Ovary (tissue), 10 donors: ENCODE measurements around the gene PRKAG3. TPM values are rescaled to one million over a fixed set of nuclear protein-coding genes. Genes with fewer than 3 reads are reported as not detected.

ENCODE experiments used
- DNase-seq, 5 donors: peaks; one replicate each; pipeline ENCODE4 v3.0.0-alpha.2; 2019 to 2020
- H3K27ac ChIP-seq, 2 donors: fragments of 200-600 bp; one replicate each; pipeline versions ENCODE4 v1.5.1 to v1.8.0; 2019 to 2022
- H3K27me3 ChIP-seq: fragments of 200-600 bp; one replicate; pipeline ENCODE4 v1.8.0; 2022
- H3K36me3 ChIP-seq: fragments of 200-600 bp; sonication (generic); one replicate; pipeline ENCODE4 v1.5.1; 2019
- H3K4me1 ChIP-seq: one replicate; pipeline ENCODE4 v1.8.1; 2013; ENCODE audit warnings: mild to moderate bottlenecking, moderate library complexity; ENCODE audit not compliant: insufficient read depth
- H3K4me3 ChIP-seq: fragments of 200-600 bp; sonication (generic); one replicate; pipeline ENCODE4 v1.5.1; 2017
- H3K9me3 ChIP-seq, 2 donors: fragments of 200-600 bp in 1 of 2; sonication (generic) in 1 of 2; one replicate each; pipeline versions ENCODE4 v1.5.1 to v1.8.1; 2013 to 2019; ENCODE audit warnings: mild to moderate bottlenecking in 1 of 2, moderate library complexity in 1 of 2
- EP300 ChIP-seq: sonication (generic); formaldehyde crosslinking; IDR thresholded peaks from one replicate; pipeline ENCODE4 v1.6.1; 2017; ENCODE audit warnings: antibody characterized with exemption
- POLR2A ChIP-seq: fragments of 450-650 bp; IDR thresholded peaks from one replicate; pipeline ENCODE4 v1.6.1; 2017; ENCODE audit warnings: antibody characterized with exemption, mild to moderate bottlenecking, moderate library complexity
- WGBS, 3 donors: extraction: QIAGEN DNeasy Blood & Tissue Kit in 1 of 3; methylation state at CpG; one replicate each; pipeline versions ENCODE4 v1.1.5 to v1.1.7; 2013 to 2017; 5-methylcytosine and 5-hydroxymethylcytosine counted together
- intact Hi-C, 4 donors: fragments of 100-400 bp; cut with DNase I; formaldehyde crosslinking; loops; one replicate each; pipeline versions ENCODE4 v1.11.0 to v1.15.1; 2022 to 2023
- long read RNA-seq, 3 donors: library from polyadenylated mRNA in 2 of 3; unstranded in 2 of 3; transcript quantifications; one replicate each; pipeline ENCODE4 v2.0.0 and lab custom pipeline, GENCODE V29; 2021 to 2026
- polyA plus RNA-seq, 2 donors: library from polyadenylated mRNA; stranded (reverse); fragments of 200-250 nt in 1 of 2; fragments of 350-450 nt in 1 of 2; fragmentation: Illumina TruSeq in 1 of 2; extraction: RNeasy Lipid Tissue Mini Kit (QIAGEN cat#74804) in 1 of 2; gene quantifications; one replicate each; pipeline ENCODE4 v1.2.3, GENCODE V29; 2013 to 2014
- total RNA-seq, 7 donors: library from RNA; depleted of rRNA in 2 of 7; stranded (reverse); fragments of >200 nt in 2 of 7; fragmentation: NEBNext Ultra II Directional in 3 of 7; extraction: Animal tissue kit (Norgen Biotek cat#: 25700) in 3 of 7; gene quantifications; one replicate each; pipeline versions ENCODE4 v1.1.0 to v1.2.4, GENCODE V29; 2016 to 2023
- TF ChIP-seq, protein P1 (sequence below), 3 donors: fragments of 450-650 bp in 2 of 3; fragments of 200-600 bp in 1 of 3; IDR thresholded peaks; one replicate each; pipeline versions ENCODE4 v1.5.1 to v1.8.0; 2016 to 2022; ENCODE audit warnings: antibody characterized with exemption in 3 of 3, mild to moderate bottlenecking in 1 of 3
- donor health status: DM: no; HTN: no; CAD: no; lungs with moderate emphysema.
- donor health status: DM: no; HTN: no; CAD: no.
- donor health status: Bipolar disorder and iron deficiency.
- donor health status: DM: yes; HTN: yes; CAD: no.
- donor health status: DM: no; HTN: no; CAD: no.
- donor health status: DM: yes; HTN: yes; CAD: no.

PRKAG3 gene
- under 1 TPM in 2 of 7 donors, not detected in 5; 0.11 to 0.32 TPM for total RNA-seq
- not detected for polyA plus RNA-seq
- long read RNA-seq, donor 1 = 0 reads
- long read RNA-seq, donor 2 = 0 reads
- long read RNA-seq, donor 3 = 0 reads

DNA sequence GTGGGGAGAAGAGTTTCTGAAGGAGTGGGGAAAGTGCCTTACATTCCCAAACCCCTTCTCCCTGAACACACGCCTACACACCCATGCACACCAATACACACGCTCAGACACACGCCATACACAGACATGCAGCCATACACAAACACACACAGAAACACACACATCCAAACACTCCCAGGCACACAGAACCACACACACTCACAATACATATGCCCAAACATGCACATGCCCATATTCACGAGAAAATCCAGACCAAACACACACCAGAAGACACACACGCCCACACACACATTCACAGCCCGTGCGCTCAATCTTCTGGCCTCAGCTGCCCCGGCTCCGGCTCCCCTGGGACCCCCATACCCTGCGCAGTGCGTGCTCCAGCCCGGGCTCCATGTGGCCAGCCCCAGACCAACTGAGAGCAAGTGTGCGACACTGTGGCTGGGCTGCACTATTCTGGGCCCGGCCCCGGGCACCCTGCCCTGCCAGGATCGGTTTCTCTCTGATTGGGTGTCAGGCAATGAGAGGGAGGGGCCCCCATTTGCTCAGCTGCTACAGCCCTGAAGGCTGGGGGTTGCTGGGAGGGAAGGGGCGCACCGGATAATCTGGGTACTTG is at the start of gene PRKAG3:
TSS of gene PRKAG3 (minus strand) at position 426 of the 613 bp plus-strand sequence.
- 55 to 65% (median 65%) methylated on average over 18 of the region's 18 CpGs for WGBS, 3 donors
- Histone ChIP-seq H3K4me1 (no peaks in the 10 kb centered on the region), H3K27me3 (no peaks in the 10 kb centered on the region), H3K27ac (no peak within 1 kb of the TSS), H3K4me3 (no peak within 1 kb of the TSS), H3K9me3 (no peaks in the 10 kb centered on the region), H3K36me3 (no peaks in the 10 kb centered on the region)
- no peak for DNase-seq
- TF ChIP-seq POLR2A (no peak), EP300 (no peak)
- TF ChIP-seq, protein P1, sequence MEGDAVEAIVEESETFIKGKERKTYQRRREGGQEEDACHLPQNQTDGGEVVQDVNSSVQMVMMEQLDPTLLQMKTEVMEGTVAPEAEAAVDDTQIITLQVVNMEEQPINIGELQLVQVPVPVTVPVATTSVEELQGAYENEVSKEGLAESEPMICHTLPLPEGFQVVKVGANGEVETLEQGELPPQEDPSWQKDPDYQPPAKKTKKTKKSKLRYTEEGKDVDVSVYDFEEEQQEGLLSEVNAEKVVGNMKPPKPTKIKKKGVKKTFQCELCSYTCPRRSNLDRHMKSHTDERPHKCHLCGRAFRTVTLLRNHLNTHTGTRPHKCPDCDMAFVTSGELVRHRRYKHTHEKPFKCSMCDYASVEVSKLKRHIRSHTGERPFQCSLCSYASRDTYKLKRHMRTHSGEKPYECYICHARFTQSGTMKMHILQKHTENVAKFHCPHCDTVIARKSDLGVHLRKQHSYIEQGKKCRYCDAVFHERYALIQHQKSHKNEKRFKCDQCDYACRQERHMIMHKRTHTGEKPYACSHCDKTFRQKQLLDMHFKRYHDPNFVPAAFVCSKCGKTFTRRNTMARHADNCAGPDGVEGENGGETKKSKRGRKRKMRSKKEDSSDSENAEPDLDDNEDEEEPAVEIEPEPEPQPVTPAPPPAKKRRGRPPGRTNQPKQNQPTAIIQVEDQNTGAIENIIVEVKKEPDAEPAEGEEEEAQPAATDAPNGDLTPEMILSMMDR (IDR thresholded peaks at IDR 0.05) = no peak
- intact Hi-C loops = no loop called here

DNA sequence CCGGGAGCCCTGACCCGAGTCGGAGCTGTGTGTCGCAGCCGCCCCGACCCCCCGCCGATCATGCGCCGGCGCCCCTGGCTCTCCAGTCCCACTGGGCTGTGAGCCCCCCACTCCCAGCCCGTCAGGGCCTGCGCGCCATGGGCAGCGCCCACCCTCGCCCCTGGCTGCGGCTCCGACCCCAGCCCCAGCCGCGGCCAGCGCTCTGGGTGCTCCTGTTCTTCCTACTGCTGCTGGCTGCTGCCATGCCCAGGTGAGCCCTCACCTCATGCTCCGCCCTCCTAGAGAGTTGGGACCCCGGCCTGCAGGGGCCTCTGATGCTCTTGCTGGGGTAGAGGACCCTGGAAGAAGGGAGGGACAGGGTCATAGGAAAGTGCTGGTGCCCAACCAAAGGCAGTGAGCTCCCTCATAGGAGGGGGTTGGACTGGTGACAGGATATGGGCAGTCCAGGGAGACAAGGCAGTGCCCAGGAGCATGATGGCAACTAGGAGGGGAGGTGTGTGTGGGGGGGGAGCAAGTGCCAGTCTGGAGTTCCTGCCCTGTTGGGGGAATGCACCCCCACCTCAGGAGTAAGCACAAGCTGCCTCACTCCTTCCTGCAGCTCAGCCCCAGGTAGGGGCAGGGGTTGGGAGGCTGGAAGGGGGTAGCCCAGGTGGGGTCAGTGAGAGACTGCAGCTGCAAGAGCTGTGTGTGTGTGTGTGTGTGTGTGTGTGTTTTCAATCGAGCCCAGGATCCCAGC is 49.4 kb upstream of the PRKAG3 start:
- no peaks in the 10 kb centered on the region for H3K27me3 ChIP-seq
- TF ChIP-seq, protein P1 (IDR thresholded peaks at IDR 0.05) = no peak
- TF ChIP-seq POLR2A (no peak), EP300 (no peak)
- H3K36me3 ChIP-seq = no peaks in the 10 kb centered on the region
- 25 to 46% (median 27%) methylated on average over 13 to 24 of the region's 24 CpGs for WGBS, 3 donors
- DNase-seq = no peak
- H3K4me3 ChIP-seq = peak overlapping the region; percentile 1
- H3K27ac ChIP-seq = no peak overlapping the region
- intact Hi-C loops = no loop called here
- no peaks in the 10 kb centered on the region for H3K4me1 ChIP-seq
- no peaks in the 10 kb centered on the region for H3K9me3 ChIP-seq

DNA sequence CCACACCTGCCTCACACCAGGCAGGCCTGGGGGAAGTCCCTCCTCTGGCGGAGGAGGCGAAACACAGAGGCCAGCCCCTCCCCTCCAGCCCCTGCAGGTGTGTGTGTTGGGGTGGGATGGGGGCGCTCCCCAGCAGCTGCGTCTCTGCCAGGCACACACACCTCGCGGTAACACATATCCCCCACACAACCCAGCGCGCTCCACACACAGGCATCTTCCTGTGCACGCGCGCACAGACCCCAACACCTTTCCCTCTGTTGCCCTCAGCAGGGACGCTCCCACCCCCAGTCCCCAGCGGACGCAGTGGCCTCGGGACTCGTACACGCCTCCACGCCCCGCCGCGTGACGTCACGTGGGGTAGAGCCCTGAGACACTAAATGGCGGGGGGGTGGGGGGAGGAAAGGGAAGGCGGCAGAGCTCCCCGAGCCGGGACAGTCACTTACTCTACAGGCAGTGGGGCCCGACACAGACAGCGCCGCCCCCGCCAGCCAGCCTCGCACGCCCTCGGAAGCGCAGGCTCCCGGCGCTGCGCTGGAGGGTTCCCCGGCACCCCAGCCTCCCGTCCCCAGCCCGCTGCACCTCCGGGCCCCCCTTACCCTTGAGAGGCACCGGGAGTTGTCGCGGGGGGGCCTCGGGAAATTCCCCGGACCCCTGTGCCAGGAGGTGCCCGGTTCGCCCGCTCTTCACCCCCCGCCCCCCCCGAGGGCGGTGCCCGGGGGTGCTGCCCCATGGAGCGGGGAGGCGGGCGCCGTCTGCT is 48.7 kb upstream of the PRKAG3 start, which contains the start of gene WNT10A:
TSS of gene WNT10A (plus strand) at position 751 of the 757 bp plus-strand sequence. CDS start 144 bp downstream, outside the sequence.
- Histone ChIP-seq H3K27me3 (no peaks in the 10 kb centered on the region), H3K9me3 (no peaks in the 10 kb centered on the region), H3K4me3 (peak within 1 kb of the TSS; percentile 1), H3K27ac (no peak within 1 kb of the TSS), H3K36me3 (no peaks in the 10 kb centered on the region), H3K4me1 (no peaks in the 10 kb centered on the region)
- intact Hi-C loops = no loop called here
- WGBS, 3 donors = 1 to 4% (median 2%) methylated on average over 36 to 58 of the region's 58 CpGs
- no peak for TF ChIP-seq EP300
- TF ChIP-seq, protein P1 (IDR thresholded peaks at IDR 0.05) = no peak
- TF ChIP-seq POLR2A = no peak
- DNase-seq = no peak

DNA sequence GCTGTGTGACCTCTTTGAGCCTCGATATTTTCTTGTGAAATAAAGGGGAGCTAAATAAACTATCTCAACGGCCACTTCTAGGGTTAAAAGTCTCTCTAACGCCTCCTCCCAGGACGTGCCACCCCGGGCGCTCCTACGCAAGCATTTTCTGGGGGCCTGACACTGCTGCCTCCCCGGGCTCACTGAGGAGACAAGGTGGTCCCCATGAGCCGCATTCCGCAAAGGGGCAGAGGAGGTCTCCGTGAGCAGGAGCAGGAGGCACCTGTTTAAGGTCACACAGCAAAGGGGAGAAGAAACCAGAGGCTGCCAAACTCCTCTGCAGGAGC is 48.1 kb upstream of the PRKAG3 start:
- intact Hi-C loops = no loop called here
- DNase-seq = no peak
- no peak for TF ChIP-seq POLR2A
- TF ChIP-seq EP300 = no peak
- TF ChIP-seq, protein P1 (IDR thresholded peaks at IDR 0.05) = no peak
- no peaks in the 10 kb centered on the region for H3K9me3 ChIP-seq
- no peaks in the 10 kb centered on the region for H3K27me3 ChIP-seq
- WGBS, 3 donors = 11 to 12% (median 11%) methylated on average over 11 of the region's 11 CpGs
- H3K4me3 ChIP-seq = no peak overlapping the region
- H3K4me1 ChIP-seq = no peaks in the 10 kb centered on the region
- no peak overlapping the region for H3K27ac ChIP-seq
- no peaks in the 10 kb centered on the region for H3K36me3 ChIP-seq
